Stomach (tissue), 9 donors: Measurements from ENCODE around the gene DTWD1. TPM values are rescaled to one million over a fixed set of nuclear protein-coding genes. Genes with fewer than 3 reads are reported as not detected.

ENCODE experiments used
- DNase-seq, 2 donors: peaks; one replicate each; pipeline versions ENCODE4 v3.0.0 to v3.0.0-alpha.2; 2013 to 2019
- H3K27ac ChIP-seq, 5 donors: fragments of 200-600 bp in 4 of 5; sonication (generic) in 4 of 5; one replicate each; pipeline ENCODE4 v1.5.1; 2013 to 2019; ENCODE audit warnings: mild to moderate bottlenecking in 1 of 5, moderate library complexity in 1 of 5
- H3K27me3 ChIP-seq, 3 donors: fragments of 200-600 bp; sonication (generic); one replicate each; pipeline ENCODE4 v1.5.1; 2017 to 2019; ENCODE audit warnings: mixed run types in 1 of 3
- H3K36me3 ChIP-seq, 4 donors: fragments of 200-600 bp; sonication (generic); 1 replicate in 3 of 4; 2 replicates in 1 of 4; pipeline ENCODE4 v1.5.1; 2016 to 2019
- H3K4me1 ChIP-seq, 4 donors: fragments of 200-600 bp; sonication (generic); one replicate each; pipeline ENCODE4 v1.5.1; 2016 to 2019
- H3K4me3 ChIP-seq, 4 donors: fragments of 200-600 bp; sonication (generic) in 3 of 4; one replicate each; pipeline ENCODE4 v1.5.1; 2016 to 2019; ENCODE audit warnings: mild to moderate bottlenecking in 1 of 4
- H3K9me3 ChIP-seq, 4 donors: fragments of 200-600 bp; sonication (generic); one replicate each; pipeline ENCODE4 v1.5.1; 2016 to 2019
- CTCF ChIP-seq, 7 experiments: fragments of 450-650 bp in 4 of 7; fragments of 200-600 bp in 3 of 7; sonication (generic) in 3 of 7; IDR thresholded peaks; one replicate each; pipeline ENCODE4 v1.5.1; 2016 to 2019; ENCODE audit warnings: antibody characterized with exemption in 7 of 7, control low read depth in 2 of 7, mild to moderate bottlenecking in 1 of 7
- EP300 ChIP-seq: sonication (generic); formaldehyde crosslinking; IDR thresholded peaks from one replicate; pipeline ENCODE4 v1.6.1; 2017; ENCODE audit warnings: antibody characterized with exemption
- POLR2A ChIP-seq, 4 donors: fragments of 450-650 bp; IDR thresholded peaks; one replicate each; pipeline ENCODE4 v1.6.1; 2016; ENCODE audit warnings: antibody characterized with exemption in 4 of 4, control low read depth in 2 of 4, mild to moderate bottlenecking in 1 of 4, moderate library complexity in 1 of 4
- POLR2AphosphoS5 ChIP-seq, 3 donors: sonication (generic); formaldehyde crosslinking; IDR thresholded peaks; one replicate each; pipeline ENCODE4 v1.6.1; 2016; ENCODE audit warnings: antibody characterized with exemption in 3 of 3
- WGBS, 5 donors: extraction: QIAGEN DNeasy Blood & Tissue Kit in 3 of 5; methylation state at CpG; one replicate each; pipeline versions ENCODE4 v1.1.5 to v1.1.7; 2013 to 2018; 5-methylcytosine and 5-hydroxymethylcytosine counted together
- intact Hi-C: fragments of 100-400 bp; cut with DNase I; formaldehyde crosslinking; loops from one replicate; pipeline ENCODE4 v1.15.1; 2023; ENCODE audit warnings: low total_unique reads
- polyA plus RNA-seq, 3 donors: library from polyadenylated mRNA; stranded (reverse); fragments of 200-250 nt; gene quantifications; one replicate each; pipeline ENCODE4 v1.2.3, GENCODE V29; 2013
- total RNA-seq, 5 donors: library from RNA; depleted of rRNA; stranded (reverse); fragments of >200 nt; gene quantifications; one replicate each; pipeline versions ENCODE4 v1.1.0 to v1.2.3, GENCODE V29; 2014 to 2016
- donor health status: healthy with polysubstance abuse.
- donor health status: Bipolar disorder and iron deficiency.
- donor health status: healthy.

DTWD1 gene
- total and polyA plus RNA-seq, 8 donors = 2.9 to 45.0 (median 17.8) TPM

DNA sequence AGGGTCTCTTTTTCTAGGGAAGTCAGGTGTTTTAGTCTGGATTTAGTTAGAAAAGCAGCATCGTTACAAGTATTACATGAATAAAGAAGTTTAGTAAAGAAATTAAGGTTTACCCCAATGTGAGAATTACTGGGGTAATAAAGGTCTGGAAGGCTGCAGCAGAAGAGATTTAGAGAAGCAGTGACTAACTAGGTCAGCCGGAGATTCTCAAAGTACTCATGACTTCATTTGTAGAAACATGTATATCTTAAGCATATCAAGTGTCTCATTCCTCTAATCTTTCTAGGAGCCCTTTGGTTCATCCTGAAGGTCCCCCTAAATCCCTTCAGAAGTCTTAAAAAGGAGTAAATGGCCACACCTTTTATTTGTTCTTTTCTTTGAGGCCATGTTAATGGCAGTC lies 26.0 kb downstream of the DTWD1 start:
- intact Hi-C loops = no loop called here

GRCh38 chr15:49649987-49650386 lies 29.1 kb downstream of the DTWD1 start:
- Histone ChIP-seq H3K4me3 (no peak overlapping the region), H3K9me3 (peaks cover 0 to 28% (median 18%) of the 10 kb centered on the region in 4 donors), H3K27ac (no peak overlapping the region), H3K4me1 (peaks cover 0 to 12% (median 8%) of the 10 kb centered on the region in 4 donors), H3K27me3 (no peaks in the 10 kb centered on the region), H3K36me3 (peaks cover 0 to 8% (median 0%) of the 10 kb centered on the region in 4 donors)
- TF ChIP-seq POLR2A (IDR thresholded peaks at IDR 0.05) (no peak), CTCF (IDR thresholded peaks at IDR 0.05) (no peak), EP300 (no peak), POLR2AphosphoS5 (IDR thresholded peaks at IDR 0.05) (no peak)
- DNase-seq = no peak
- intact Hi-C loops = no loop called here
- WGBS, 5 donors = 97 to 100% (median 98%) methylated on average over 1 of the region's 1 CpG

More for the DNA sequence above, 26.0 kb downstream of the DTWD1 start:
- WGBS, 5 donors = 83 to 94% (median 91%) methylated on average over 2 of the region's 2 CpGs
- no peak overlapping the region for H3K4me3 ChIP-seq
- no peak for DNase-seq
- H3K27ac ChIP-seq = no peak overlapping the region
- H3K9me3 ChIP-seq = peaks cover 0 to 4% (median 1%) of the 10 kb centered on the region in 4 donors
- no peaks in the 10 kb centered on the region for H3K27me3 ChIP-seq
- TF ChIP-seq EP300 (no peak), CTCF (IDR thresholded peaks at IDR 0.05) (no peak), POLR2AphosphoS5 (IDR thresholded peaks at IDR 0.05) (no peak)
- H3K36me3 ChIP-seq = peaks cover 0 to 8% (median 0%) of the 10 kb centered on the region in 4 donors
- H3K4me1 ChIP-seq = peaks cover 0 to 31% (median 15%) of the 10 kb centered on the region in 4 donors

DNA sequence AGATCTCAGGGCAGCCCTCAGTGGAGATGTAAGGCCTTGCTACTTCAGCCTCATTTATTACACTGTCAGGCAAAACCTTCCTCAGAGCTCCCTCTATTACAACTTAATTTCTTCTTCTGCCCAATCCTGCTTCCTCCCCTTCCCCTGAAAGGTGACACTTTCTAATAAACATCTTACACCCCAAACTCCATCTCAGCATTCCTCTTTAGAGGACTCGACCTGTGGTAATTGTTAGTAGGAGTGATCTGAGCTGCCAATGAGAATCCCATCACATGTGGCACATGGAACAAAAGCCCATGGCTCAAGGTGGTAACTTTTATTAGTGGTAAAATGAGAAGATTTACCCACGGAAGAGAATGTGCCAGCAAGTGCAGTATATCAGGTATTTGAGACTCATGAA lies 29.8 kb downstream of the DTWD1 start:
- peaks cover 0 to 28% (median 18%) of the 10 kb centered on the region in 4 donors for H3K9me3 ChIP-seq
- intact Hi-C loops = no loop called here
- H3K4me3 ChIP-seq = no peak overlapping the region
- DNase-seq = no peak
- 65 to 71% (median 67%) methylated on average over 2 of the region's 2 CpGs for WGBS, 5 donors
- peaks cover 0 to 6% (median 4%) of the 10 kb centered on the region in 4 donors for H3K4me1 ChIP-seq
- TF ChIP-seq CTCF (IDR thresholded peaks at IDR 0.05) = no peak
- H3K36me3 ChIP-seq = peaks cover 0 to 8% (median 0%) of the 10 kb centered on the region in 4 donors
- no peak overlapping the region for H3K27ac ChIP-seq
- no peaks in the 10 kb centered on the region for H3K27me3 ChIP-seq

- Histone ChIP-seq H3K4me1 (no peaks in the 10 kb centered on the region), H3K4me3 (no peak overlapping the region), H3K27me3 (no peaks in the 10 kb centered on the region), H3K9me3 (peaks cover 0 to 28% (median 18%) of the 10 kb centered on the region in 4 donors), H3K27ac (no peak overlapping the region), H3K36me3 (no peaks in the 10 kb centered on the region)
- intact Hi-C loops = no loop called here
- DNase-seq = no peak
- WGBS, 5 donors = 59 to 100% (median 97%) methylated on average over 1 of the region's 1 CpG
- no peak for TF ChIP-seq POLR2A (IDR thresholded peaks at IDR 0.05)
- TF ChIP-seq POLR2AphosphoS5 (IDR thresholded peaks at IDR 0.05) = no peak
- no peak for TF ChIP-seq EP300
- no peak for TF ChIP-seq CTCF (IDR thresholded peaks at IDR 0.05)
Observed at GRCh38 chr15:49652922-49653321, 32.1 kb downstream of the DTWD1 start.
